Measurements from ENCODE around the gene MPV17. TPM values are rescaled to one million over a fixed set of nuclear protein-coding genes. Genes with fewer than 3 reads are reported as not detected.
A peak's percentile ranks its signal among the peaks of the same experiment; 100 is the strongest.

Gene MPV17
- total RNA-seq, 1 experiment from 2014 or later, result 59.4 TPM

- Histone ChIP-seq H3K14ac (ENCODE audit: insufficient read depth, low read length) (no peak within 1 kb of the TSS), H3K79me2 (ENCODE audit: insufficient read depth, low read length) (no peaks in the 10 kb centered on the region), H2AFZ (ENCODE audit: low read length) (no peak within 1 kb of the TSS), H2BK15ac (ENCODE audit: low read depth, low read length) (no peak within 1 kb of the TSS), H2BK5ac (ENCODE audit: insufficient read length, low read length) (no peak within 1 kb of the TSS), H3K23ac (ENCODE audit: insufficient read length, low read depth, low read length) (no peak within 1 kb of the TSS), H2BK120ac (ENCODE audit: low read depth, low read length, poor library complexity, severe bottlenecking) (no peak within 1 kb of the TSS), H2AK5ac (ENCODE audit: insufficient read length, low read length) (no peak within 1 kb of the TSS), H4K20me1 (ENCODE audit: control insufficient read depth, insufficient read depth, insufficient read length) (no peaks in the 10 kb centered on the region), H3K9me3 (ENCODE audit: control insufficient read depth, low read depth, low read length) (no peaks in the 10 kb centered on the region), H2BK20ac (ENCODE audit: low read depth, low read length, poor library complexity, severe bottlenecking) (no peak within 1 kb of the TSS), H3K23me2 (ENCODE audit: insufficient read length, low read depth, low read length, poor library complexity, severe bottlenecking) (peaks cover 9% of the 10 kb centered on the region), H3K27me3 (ENCODE audit: insufficient read depth, low read length) (peaks cover 21% of the 10 kb centered on the region), H3K4me1 (ENCODE audit: insufficient read depth, low read length) (no peaks in the 10 kb centered on the region), H3K56ac (ENCODE audit: insufficient read length, low read depth, low read length) (no peak within 1 kb of the TSS), H4K91ac (ENCODE audit: insufficient read length, low read depth, low read length) (no peak within 1 kb of the TSS), H3K4ac (ENCODE audit: low read depth, low read length) (no peak within 1 kb of the TSS), H3K18ac (ENCODE audit: insufficient read length, low read depth, low read length) (no peak within 1 kb of the TSS), H2BK12ac (ENCODE audit: insufficient read length, low read depth, low read length) (no peak within 1 kb of the TSS), H3K9ac (ENCODE audit: extremely low read depth, insufficient read length, low read length) (no peak within 1 kb of the TSS), H3K4me2 (ENCODE audit: insufficient read depth, insufficient read length, low read length) (peak within 1 kb of the TSS; percentile 34), H4K5ac (ENCODE audit: insufficient read length, low read depth, low read length) (no peak within 1 kb of the TSS), H4K8ac (replicated peaks; ENCODE audit: insufficient read length, low read depth, low read length) (no peak within 1 kb of the TSS), H3K27ac (ENCODE audit: insufficient read length, low read depth, low read length) (no peak within 1 kb of the TSS), H3T11ph (ENCODE audit: low read length) (no peak within 1 kb of the TSS), H3K79me1 (ENCODE audit: insufficient read depth, low read depth, low read length, poor library complexity, severe bottlenecking) (no peaks in the 10 kb centered on the region)
- H3K27ac Mint-ChIP-seq, result no peak within 1 kb of the TSS; a peak in 1 of 7 replicates
- peaks cover 52% of the 10 kb centered on the region for H3K27me3 Mint-ChIP-seq (ENCODE audit: low read depth)
- H3K4me1 Mint-ChIP-seq, result peaks cover 3 to 5% of the 10 kb centered on the region in 2 experiments; a peak in 3 of 4 replicates
- H3K4me3 Mint-ChIP-seq, result peak within 1 kb of the TSS; percentile 36 to 64
- DNase-seq, result peak; percentile 82
- no peak for TF ChIP-seq CTCF (conservative IDR thresholded peaks at IDR 0.05)
- peaks cover 9 to 12% (median 10%) of the 10 kb centered on the region in 3 experiments; a peak in 6 of 7 replicates for H3K36me3 Mint-ChIP-seq (ENCODE audit: insufficient read depth in 1 of 3, low read depth in 3 of 3)
- no peaks in the 10 kb centered on the region for H3K9me3 Mint-ChIP-seq
- WGBS (ENCODE audit: extremely low coverage, insufficient read length, low lambda C conversion rate), result no CpG with 5 or more reads among the region's 25 CpGs
Measured at GRCh38 chr2:27308359-27308881, 14.5 kb downstream of the MPV17 start, which contains the start of gene UCN. TSS of gene UCN (minus strand) at chr2:27308445. CDS start at chr2:27307895, 550 bp downstream.
